ENCODE measurements around the gene SUSD5.

GRCh38 chr3:33231756-33232465 lies 13.3 kb upstream of the SUSD5 start:
- TF ChIP-seq CTCF (IDR thresholded peaks at IDR 0.05) = no peak
- no peak for TF ChIP-seq POLR2A (IDR thresholded peaks at IDR 0.05)
